Osteocyte (in vitro differentiated cells): Measurements from ENCODE around the gene LRCH4. TPM values are rescaled to one million over a fixed set of nuclear protein-coding genes. Genes with fewer than 3 reads are reported as not detected.

Experiments used
- DNase-seq: peaks from one replicate; pipeline ENCODE4 v3.0.0; 2021; ENCODE audit warnings: mixed read lengths; ENCODE audit not compliant: unreplicated experiment; ENCODE audit errors: extremely low spot score
- H3K27ac Mint-ChIP-seq: one replicate; pipeline ENCODE4 v1.8.0; 2021; ENCODE audit warnings: mild to moderate bottlenecking, mixed read lengths; ENCODE audit not compliant: unreplicated experiment
- H3K27me3 Mint-ChIP-seq: one replicate; pipeline ENCODE4 v1.8.0; 2021; ENCODE audit warnings: mixed read lengths; ENCODE audit not compliant: unreplicated experiment
- H3K36me3 Mint-ChIP-seq: one replicate; pipeline ENCODE4 v1.8.0; 2021; ENCODE audit warnings: mixed read lengths; ENCODE audit not compliant: unreplicated experiment
- H3K4me1 Mint-ChIP-seq: one replicate; pipeline ENCODE4 v1.8.0; 2021; ENCODE audit warnings: mixed read lengths; ENCODE audit not compliant: unreplicated experiment
- H3K4me3 Mint-ChIP-seq: one replicate; pipeline ENCODE4 v1.8.0; 2021; ENCODE audit warnings: mild to moderate bottlenecking, moderate library complexity, mixed read lengths; ENCODE audit not compliant: unreplicated experiment
- H3K9me3 Mint-ChIP-seq: one replicate; pipeline ENCODE4 v1.8.0; 2021; ENCODE audit warnings: mixed read lengths; ENCODE audit not compliant: unreplicated experiment
- CTCF ChIP-seq: fragments of 200-600 bp; sonication (generic); IDR thresholded peaks from 2 replicates; pipeline ENCODE4 v1.5.0; 2021; ENCODE audit warnings: antibody characterized with exemption, mild to moderate bottlenecking, moderate library complexity
- total RNA-seq: library from RNA; stranded (reverse); gene quantifications from 2 replicates; pipeline ENCODE4 v1.2.1, GENCODE V29; 2021

LRCH4 gene
- total RNA-seq, 1 donor from 2014 or later, result 90.9 TPM

- Mint-ChIP-seq H3K9me3 (no peaks in the 10 kb centered on the region), H3K4me1 (peaks cover 35% of the 10 kb centered on the region), H3K27me3 (no peaks in the 10 kb centered on the region), H3K27ac (no peak overlapping the region), H3K36me3 (peaks cover 2% of the 10 kb centered on the region), H3K4me3 (no peak overlapping the region)
- TF ChIP-seq CTCF, result no peak
- DNase-seq, result no peak
These were observed 14.2 kb upstream of the LRCH4 start for GRCh38 chr7:100599911-100600729.

GRCh38 chr7:100598425-100598824 lies 12.5 kb upstream of the LRCH4 start:
- peaks cover 26% of the 10 kb centered on the region for H3K4me1 Mint-ChIP-seq
- no peak for DNase-seq
- H3K27me3 Mint-ChIP-seq, result no peaks in the 10 kb centered on the region
- no peaks in the 10 kb centered on the region for H3K9me3 Mint-ChIP-seq
- no peak overlapping the region for H3K4me3 Mint-ChIP-seq
- TF ChIP-seq CTCF, result no peak
- H3K36me3 Mint-ChIP-seq, result peaks cover 2% of the 10 kb centered on the region
- no peak overlapping the region for H3K27ac Mint-ChIP-seq

GRCh38 chr7:100595188-100595587 lies 9.3 kb upstream of the LRCH4 start:
- TF ChIP-seq CTCF, result no peak
- DNase-seq, result no peak
- H3K9me3 Mint-ChIP-seq, result no peaks in the 10 kb centered on the region
- H3K4me1 Mint-ChIP-seq, result peaks cover 5% of the 10 kb centered on the region
- H3K36me3 Mint-ChIP-seq, result peaks cover 2% of the 10 kb centered on the region
- no peaks in the 10 kb centered on the region for H3K27me3 Mint-ChIP-seq
- no peak overlapping the region for H3K27ac Mint-ChIP-seq
- H3K4me3 Mint-ChIP-seq, result no peak overlapping the region

- DNase-seq, result no peak
- no peaks in the 10 kb centered on the region for H3K27me3 Mint-ChIP-seq
- no peak overlapping the region for H3K27ac Mint-ChIP-seq
- H3K36me3 Mint-ChIP-seq, result peaks cover 2% of the 10 kb centered on the region
- no peak overlapping the region for H3K4me3 Mint-ChIP-seq
- TF ChIP-seq CTCF, result no peak
- H3K4me1 Mint-ChIP-seq, result peaks cover 11% of the 10 kb centered on the region
- no peaks in the 10 kb centered on the region for H3K9me3 Mint-ChIP-seq
These were observed 5.7 kb upstream of the LRCH4 start for GRCh38 chr7:100591596-100591995.

GRCh38 chr7:100590077-100590737 lies 4.3 kb upstream of the LRCH4 start:
- Mint-ChIP-seq H3K4me1 (peaks cover 11% of the 10 kb centered on the region), H3K9me3 (no peaks in the 10 kb centered on the region), H3K27me3 (no peaks in the 10 kb centered on the region), H3K4me3 (no peak overlapping the region), H3K27ac (no peak overlapping the region), H3K36me3 (no peaks in the 10 kb centered on the region)
- DNase-seq, result no peak
- no peak for TF ChIP-seq CTCF
